GM23338 (cell line): ENCODE results near the gene KNOP1. TPM values are rescaled to one million over a fixed set of nuclear protein-coding genes. Genes with fewer than 3 reads are reported as not detected.

Experiments used
- ATAC-seq: fragments of 200-7000 bp; cut with Tn5 transposase; 3 replicates; pipeline ENCODE4 v1.9.1; 2020
- DNase-seq: peaks from one replicate; pipeline ENCODE4 v3.0.0-alpha.2; 2015; ENCODE audit warnings: low spot score
- H2AFZ ChIP-seq: fragments of 200-600 bp; sonication (generic); 2 replicates; pipeline ENCODE4 v1.8.0; 2016; ENCODE audit warnings: antibody characterized with exemption, mild to moderate bottlenecking, moderate library complexity
- H3F3A ChIP-seq: fragments of 200-600 bp; sonication (generic); replicated peaks from 2 replicates; pipeline ENCODE4 v1.8.0; 2017; ENCODE audit warnings: antibody characterized with exemption, mixed run types, low read depth
- H3K27ac ChIP-seq: fragments of 200-600 bp; sonication (generic); 2 replicates; pipeline ENCODE4 v1.6.1; 2016; ENCODE audit warnings: low read depth
- H3K27me3 ChIP-seq: fragments of 200-600 bp; sonication (generic); 2 replicates; pipeline ENCODE4 v1.8.0; 2016; ENCODE audit warnings: mild to moderate bottlenecking, mixed run types, moderate library complexity; ENCODE audit not compliant: insufficient read depth
- H3K36me3 ChIP-seq: fragments of 200-600 bp; sonication (generic); 2 replicates; pipeline ENCODE4 v1.8.0; 2016; ENCODE audit warnings: mild to moderate bottlenecking; ENCODE audit not compliant: insufficient read depth
- H3K4me1 ChIP-seq: fragments of 200-600 bp; sonication (generic); 2 replicates; pipeline ENCODE4 v1.8.0; 2016; ENCODE audit warnings: mild to moderate bottlenecking, moderate library complexity; ENCODE audit not compliant: insufficient read depth
- H3K4me2 ChIP-seq: fragments of 200-600 bp; sonication (generic); 2 replicates; pipeline ENCODE4 v1.7.1; 2017; ENCODE audit warnings: mixed run types
- H3K4me3 ChIP-seq: fragments of 200-600 bp; sonication (generic); 2 replicates; pipeline ENCODE4 v1.6.1; 2016; ENCODE audit warnings: mixed run types
- H3K79me2 ChIP-seq: fragments of 200-600 bp; sonication (generic); replicated peaks from 2 replicates; pipeline ENCODE4 v1.8.0; 2017; ENCODE audit warnings: mild to moderate bottlenecking; ENCODE audit not compliant: insufficient read depth
- H3K9me2 ChIP-seq: fragments of 200-600 bp; sonication (generic); 2 replicates; pipeline ENCODE4 v1.8.0; 2017; ENCODE audit not compliant: insufficient read depth
- H4K20me1 ChIP-seq: fragments of 200-600 bp; sonication (generic); replicated peaks from 2 replicates; pipeline ENCODE4 v1.8.0; 2017; ENCODE audit warnings: mild to moderate bottlenecking; ENCODE audit not compliant: insufficient read depth
- H3K27ac Mint-ChIP-seq: 2 replicates; pipeline ENCODE4 v1.8.0; 2020; ENCODE audit warnings: inconsistent platforms, mild to moderate bottlenecking, moderate library complexity, mixed read lengths
- H3K27me3 Mint-ChIP-seq: 3 replicates; pipeline ENCODE4 v1.8.0; 2022; ENCODE audit warnings: low read depth, mild to moderate bottlenecking, moderate library complexity, mixed read lengths, inconsistent platforms; ENCODE audit not compliant: insufficient read depth, poor library complexity
- H3K36me3 Mint-ChIP-seq: 3 replicates; pipeline ENCODE4 v1.8.0; 2021; ENCODE audit warnings: low read depth, mild to moderate bottlenecking, inconsistent platforms, moderate library complexity, mixed read lengths
- H3K4me1 Mint-ChIP-seq: 3 replicates; pipeline ENCODE4 v1.8.0; 2020; ENCODE audit warnings: mild to moderate bottlenecking, inconsistent platforms, mixed read lengths
- H3K4me3 Mint-ChIP-seq: 3 replicates; pipeline ENCODE4 v1.8.0; 2021; ENCODE audit warnings: moderate library complexity, mild to moderate bottlenecking, inconsistent platforms, mixed read lengths
- H3K9me3 Mint-ChIP-seq: 3 replicates; pipeline ENCODE4 v1.8.0; 2020; ENCODE audit warnings: moderate library complexity, mild to moderate bottlenecking, inconsistent platforms, mixed read lengths
- EZH2 ChIP-seq: fragments of 200-600 bp; sonication (generic); IDR thresholded peaks from one replicate; pipeline ENCODE4 v1.8.0; 2017; ENCODE audit warnings: antibody characterized with exemption, mild to moderate bottlenecking, low read depth; ENCODE audit not compliant: unreplicated experiment
- EZH2phosphoT487 ChIP-seq: fragments of 200-600 bp; sonication (generic); IDR thresholded peaks from one replicate; pipeline ENCODE4 v1.8.1; 2018; ENCODE audit warnings: antibody characterized with exemption; ENCODE audit not compliant: unreplicated experiment
- JUNB ChIP-seq: IDR thresholded peaks from one replicate; pipeline ENCODE4 v1.6.1; 2016; ENCODE audit warnings: antibody characterized with exemption; ENCODE audit not compliant: unreplicated experiment
- POLR2AphosphoS5 ChIP-seq: IDR thresholded peaks from 2 replicates; pipeline ENCODE4 v1.6.1; 2016; ENCODE audit warnings: antibody characterized with exemption, low read depth
- STAT1 ChIP-seq: IDR thresholded peaks from one replicate; pipeline ENCODE4 v1.6.1; 2016; ENCODE audit warnings: antibody characterized with exemption; ENCODE audit not compliant: unreplicated experiment
- ZNF114 ChIP-seq: fragments of 250-450 bp; sonication (Bioruptor Pico); IDR thresholded peaks from 2 replicates; pipeline ENCODE4 v1.5.0; 2020; ENCODE audit warnings: mild to moderate bottlenecking, moderate library complexity
- ZNF331 ChIP-seq: fragments of 250-450 bp; sonication (Bioruptor Pico); IDR thresholded peaks from 2 replicates; pipeline ENCODE4 v1.5.0; 2020; ENCODE audit warnings: low read depth, mild to moderate bottlenecking, moderate library complexity
- polyA plus RNA-seq: library from polyadenylated mRNA; unstranded; fragments of >200 nt; fragmentation: Nextera tagmentation; extraction: Ambion mirVana; gene quantifications from 2 replicates; pipeline ENCODE4 v1.2.1, GENCODE V29; 2016
- total RNA-seq: library from RNA; depleted of rRNA; stranded (reverse); fragments of >200 nt; shearing (Covaris generic); gene quantifications from 2 replicates; pipeline ENCODE4 v1.2.3, GENCODE V29; 2014
- TF ChIP-seq, protein P1 (sequence below): IDR thresholded peaks from one replicate; pipeline ENCODE4 v1.6.1; 2018; ENCODE audit warnings: antibody characterized with exemption; ENCODE audit not compliant: unreplicated experiment
- TF ChIP-seq, protein P2 (sequence below), 2 experiments: fragments of 200-600 bp in 1 of 2; sonication (generic) in 1 of 2; conservative IDR thresholded peaks; 2 replicates each; pipeline versions ENCODE4 v1.5.1 to v1.6.1; 2016 to 2017; ENCODE audit warnings: antibody characterized with exemption in 2 of 2, low read depth in 2 of 2, mild to moderate bottlenecking in 2 of 2, moderate library complexity in 1 of 2
- TF ChIP-seq, protein P3 (sequence below): IDR thresholded peaks from 2 replicates; pipeline ENCODE4 v1.6.1; 2016; ENCODE audit warnings: antibody characterized with exemption

KNOP1 gene
- total and polyA plus RNA-seq, 2 experiments from 2014 or later: 57.7 to 190 TPM

DNA sequence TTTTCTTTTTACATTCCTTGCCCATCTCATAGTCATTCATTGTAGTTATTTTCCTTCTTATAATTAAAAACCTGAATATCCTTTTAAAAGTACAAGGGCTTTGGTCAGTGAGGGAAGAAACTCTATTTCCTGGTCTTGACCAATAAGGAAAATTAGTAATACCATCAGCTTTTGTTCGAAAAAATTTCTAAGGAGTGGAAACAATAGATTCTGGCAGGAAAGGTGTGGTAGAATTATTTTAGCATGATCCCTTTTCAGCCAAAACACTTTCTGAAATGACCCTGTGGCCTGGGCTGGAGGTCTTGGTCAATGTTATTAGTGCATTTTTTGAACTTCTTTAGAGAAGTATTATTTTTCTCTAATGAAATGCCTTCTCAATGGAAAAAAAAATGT is 36.6 kb upstream of the KNOP1 start (continued):
- TF ChIP-seq EZH2phosphoT487: no peak
- TF ChIP-seq ZNF114: no peak
- TF ChIP-seq, protein P1, sequence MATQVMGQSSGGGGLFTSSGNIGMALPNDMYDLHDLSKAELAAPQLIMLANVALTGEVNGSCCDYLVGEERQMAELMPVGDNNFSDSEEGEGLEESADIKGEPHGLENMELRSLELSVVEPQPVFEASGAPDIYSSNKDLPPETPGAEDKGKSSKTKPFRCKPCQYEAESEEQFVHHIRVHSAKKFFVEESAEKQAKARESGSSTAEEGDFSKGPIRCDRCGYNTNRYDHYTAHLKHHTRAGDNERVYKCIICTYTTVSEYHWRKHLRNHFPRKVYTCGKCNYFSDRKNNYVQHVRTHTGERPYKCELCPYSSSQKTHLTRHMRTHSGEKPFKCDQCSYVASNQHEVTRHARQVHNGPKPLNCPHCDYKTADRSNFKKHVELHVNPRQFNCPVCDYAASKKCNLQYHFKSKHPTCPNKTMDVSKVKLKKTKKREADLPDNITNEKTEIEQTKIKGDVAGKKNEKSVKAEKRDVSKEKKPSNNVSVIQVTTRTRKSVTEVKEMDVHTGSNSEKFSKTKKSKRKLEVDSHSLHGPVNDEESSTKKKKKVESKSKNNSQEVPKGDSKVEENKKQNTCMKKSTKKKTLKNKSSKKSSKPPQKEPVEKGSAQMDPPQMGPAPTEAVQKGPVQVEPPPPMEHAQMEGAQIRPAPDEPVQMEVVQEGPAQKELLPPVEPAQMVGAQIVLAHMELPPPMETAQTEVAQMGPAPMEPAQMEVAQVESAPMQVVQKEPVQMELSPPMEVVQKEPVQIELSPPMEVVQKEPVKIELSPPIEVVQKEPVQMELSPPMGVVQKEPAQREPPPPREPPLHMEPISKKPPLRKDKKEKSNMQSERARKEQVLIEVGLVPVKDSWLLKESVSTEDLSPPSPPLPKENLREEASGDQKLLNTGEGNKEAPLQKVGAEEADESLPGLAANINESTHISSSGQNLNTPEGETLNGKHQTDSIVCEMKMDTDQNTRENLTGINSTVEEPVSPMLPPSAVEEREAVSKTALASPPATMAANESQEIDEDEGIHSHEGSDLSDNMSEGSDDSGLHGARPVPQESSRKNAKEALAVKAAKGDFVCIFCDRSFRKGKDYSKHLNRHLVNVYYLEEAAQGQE: no peak

DNA sequence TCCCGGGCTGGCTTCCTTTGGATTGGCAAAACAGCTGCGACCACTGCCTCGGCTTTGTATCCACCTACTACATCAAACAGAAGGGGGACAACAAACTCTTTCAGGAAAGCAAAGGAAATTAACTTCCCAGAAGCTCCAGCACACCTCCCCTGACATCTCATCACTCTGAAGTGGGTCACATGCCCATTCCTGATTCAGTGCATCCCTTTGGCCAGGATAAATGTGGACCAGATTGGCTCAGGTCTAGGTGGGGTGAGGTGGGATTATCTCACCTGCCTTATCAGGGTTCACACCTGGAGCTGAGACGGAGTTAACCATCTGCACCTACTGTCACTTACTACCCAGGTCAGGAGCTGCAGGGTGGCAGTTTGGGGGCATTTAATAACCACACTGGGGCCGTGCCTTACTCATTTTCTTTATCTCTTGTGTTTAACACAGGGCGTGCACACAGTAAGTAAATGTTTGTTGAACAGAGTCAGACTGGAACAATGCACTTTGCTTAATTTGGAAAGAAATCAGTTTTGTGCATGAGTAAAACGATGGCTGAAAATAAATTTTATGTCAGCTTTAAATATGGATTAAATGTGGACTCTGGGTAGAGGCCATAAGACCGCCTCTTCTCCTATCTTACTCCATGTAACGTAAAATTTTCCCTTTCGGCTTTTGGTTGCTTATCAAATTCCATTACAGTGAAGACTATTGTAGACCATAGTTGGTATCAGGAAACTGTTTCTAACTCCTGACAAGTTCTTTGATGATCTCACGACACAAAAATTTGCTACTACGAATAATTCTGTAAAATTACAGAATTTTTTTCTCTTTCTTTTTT is 36.0 kb upstream of the KNOP1 start:
- no peaks in the 10 kb centered on the region; the same call in 2 of the 3 replicates for H3K36me3 Mint-ChIP-seq
- H3K9me3 Mint-ChIP-seq: no peaks in the 10 kb centered on the region
- H3K27ac Mint-ChIP-seq: no peak overlapping the region

More for the DNA sequence above, 36.0 kb upstream of the KNOP1 start:
- Mint-ChIP-seq H3K4me1 (no peaks in the 10 kb centered on the region; the same call in 2 of the 3 replicates), H3K4me3 (no peak overlapping the region), H3K27me3 (no peaks in the 10 kb centered on the region)
- Histone ChIP-seq H3K4me2 (no peak overlapping the region), H3K4me3 (no peak overlapping the region), H2AFZ (no peak overlapping the region), H3K79me2 (no peaks in the 10 kb centered on the region), H3K27ac (no peak overlapping the region), H3K9me2 (no peaks in the 10 kb centered on the region), H4K20me1 (no peaks in the 10 kb centered on the region), H3K36me3 (no peaks in the 10 kb centered on the region), H3K27me3 (no peaks in the 10 kb centered on the region), H3F3A (no peaks in the 10 kb centered on the region), H3K4me1 (no peaks in the 10 kb centered on the region; the same call in 1 of the 2 replicates)
- ATAC-seq: no peak
- TF ChIP-seq, protein P2, sequence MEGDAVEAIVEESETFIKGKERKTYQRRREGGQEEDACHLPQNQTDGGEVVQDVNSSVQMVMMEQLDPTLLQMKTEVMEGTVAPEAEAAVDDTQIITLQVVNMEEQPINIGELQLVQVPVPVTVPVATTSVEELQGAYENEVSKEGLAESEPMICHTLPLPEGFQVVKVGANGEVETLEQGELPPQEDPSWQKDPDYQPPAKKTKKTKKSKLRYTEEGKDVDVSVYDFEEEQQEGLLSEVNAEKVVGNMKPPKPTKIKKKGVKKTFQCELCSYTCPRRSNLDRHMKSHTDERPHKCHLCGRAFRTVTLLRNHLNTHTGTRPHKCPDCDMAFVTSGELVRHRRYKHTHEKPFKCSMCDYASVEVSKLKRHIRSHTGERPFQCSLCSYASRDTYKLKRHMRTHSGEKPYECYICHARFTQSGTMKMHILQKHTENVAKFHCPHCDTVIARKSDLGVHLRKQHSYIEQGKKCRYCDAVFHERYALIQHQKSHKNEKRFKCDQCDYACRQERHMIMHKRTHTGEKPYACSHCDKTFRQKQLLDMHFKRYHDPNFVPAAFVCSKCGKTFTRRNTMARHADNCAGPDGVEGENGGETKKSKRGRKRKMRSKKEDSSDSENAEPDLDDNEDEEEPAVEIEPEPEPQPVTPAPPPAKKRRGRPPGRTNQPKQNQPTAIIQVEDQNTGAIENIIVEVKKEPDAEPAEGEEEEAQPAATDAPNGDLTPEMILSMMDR (conservative IDR thresholded peaks at IDR 0.05; ENCODE audit: low read depth in 2 of 2): no peak
- TF ChIP-seq EZH2: no peak
- no peak for TF ChIP-seq POLR2AphosphoS5
- TF ChIP-seq, protein P3, sequence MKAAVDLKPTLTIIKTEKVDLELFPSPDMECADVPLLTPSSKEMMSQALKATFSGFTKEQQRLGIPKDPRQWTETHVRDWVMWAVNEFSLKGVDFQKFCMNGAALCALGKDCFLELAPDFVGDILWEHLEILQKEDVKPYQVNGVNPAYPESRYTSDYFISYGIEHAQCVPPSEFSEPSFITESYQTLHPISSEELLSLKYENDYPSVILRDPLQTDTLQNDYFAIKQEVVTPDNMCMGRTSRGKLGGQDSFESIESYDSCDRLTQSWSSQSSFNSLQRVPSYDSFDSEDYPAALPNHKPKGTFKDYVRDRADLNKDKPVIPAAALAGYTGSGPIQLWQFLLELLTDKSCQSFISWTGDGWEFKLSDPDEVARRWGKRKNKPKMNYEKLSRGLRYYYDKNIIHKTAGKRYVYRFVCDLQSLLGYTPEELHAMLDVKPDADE: no peak
- TF ChIP-seq JUNB: no peak
- no peak for TF ChIP-seq STAT1
- TF ChIP-seq EZH2phosphoT487: no peak
- TF ChIP-seq, protein P1: no peak
- TF ChIP-seq ZNF331 (CRISPR knock-in tag): no peak
- no peak for DNase-seq
